K562 (cell line): ENCODE data around the gene MPHOSPH9.

Experiments used
- EP300 ChIP-seq: IDR thresholded peaks from 2 replicates; pipeline ENCODE4 v1.6.1; 2012; ENCODE audit warnings: low read length, improper control_type of control experiment
- EZH2 ChIP-seq: IDR thresholded peaks from 2 replicates; pipeline ENCODE4 v1.6.1; 2012; ENCODE audit warnings: low read depth, mild to moderate bottlenecking, inconsistent platforms, low read length, borderline replicate concordance
- KLF13 ChIP-seq: fragments of 450-650 bp; IDR thresholded peaks from 2 replicates; pipeline ENCODE4 v1.6.1; 2016; ENCODE audit warnings: missing genetic modification characterization, low read depth, mild to moderate bottlenecking, missing compliant biosample characterization, moderate library complexity, borderline replicate concordance
- SMARCA4 ChIP-seq: fragments of 450-650 bp; IDR thresholded peaks from 2 replicates; pipeline ENCODE4 v1.6.1; 2016
- SP2 ChIP-seq: IDR thresholded peaks from 2 replicates; pipeline ENCODE4 v1.6.1; 2011; ENCODE audit warnings: mild to moderate bottlenecking, low read depth, low read length, moderate library complexity; ENCODE audit not compliant: poor library complexity, severe bottlenecking; ENCODE audit errors: extremely low read depth
- TF ChIP-seq, protein P1 (sequence below), 3 experiments: IDR thresholded peaks in 2 of 3; conservative IDR thresholded peaks in 1 of 3; 2 replicates each; pipeline ENCODE4 v1.5.1; 2011 to 2012; ENCODE audit warnings: low read length in 3 of 3, mild to moderate bottlenecking in 3 of 3, control low read depth in 2 of 3, improper control_type of control experiment in 1 of 3, inconsistent platforms in 1 of 3, low read depth in 1 of 3, mixed read lengths in 1 of 3, moderate library complexity in 1 of 3; ENCODE audit not compliant: insufficient read depth in 2 of 3
- TF ChIP-seq, protein P2 (sequence below): sonication (generic); formaldehyde crosslinking; IDR thresholded peaks from 2 replicates; pipeline ENCODE4 v1.8.1; 2023; ENCODE audit warnings: mild to moderate bottlenecking, missing genetic modification reagents
- TF ChIP-seq, protein P3 (sequence below): fragments of 250-450 bp; sonication (Bioruptor Pico); IDR thresholded peaks from 2 replicates; pipeline ENCODE4 v1.9.0; 2021; ENCODE audit warnings: mild to moderate bottlenecking
- TF ChIP-seq, protein P4 (sequence below), 2 experiments: IDR thresholded peaks; 2 replicates each; pipeline ENCODE4 v1.6.1; 2012; ENCODE audit warnings: improper control_type of control experiment in 2 of 2, low read depth in 2 of 2, low read length in 2 of 2, borderline replicate concordance in 1 of 2

DNA sequence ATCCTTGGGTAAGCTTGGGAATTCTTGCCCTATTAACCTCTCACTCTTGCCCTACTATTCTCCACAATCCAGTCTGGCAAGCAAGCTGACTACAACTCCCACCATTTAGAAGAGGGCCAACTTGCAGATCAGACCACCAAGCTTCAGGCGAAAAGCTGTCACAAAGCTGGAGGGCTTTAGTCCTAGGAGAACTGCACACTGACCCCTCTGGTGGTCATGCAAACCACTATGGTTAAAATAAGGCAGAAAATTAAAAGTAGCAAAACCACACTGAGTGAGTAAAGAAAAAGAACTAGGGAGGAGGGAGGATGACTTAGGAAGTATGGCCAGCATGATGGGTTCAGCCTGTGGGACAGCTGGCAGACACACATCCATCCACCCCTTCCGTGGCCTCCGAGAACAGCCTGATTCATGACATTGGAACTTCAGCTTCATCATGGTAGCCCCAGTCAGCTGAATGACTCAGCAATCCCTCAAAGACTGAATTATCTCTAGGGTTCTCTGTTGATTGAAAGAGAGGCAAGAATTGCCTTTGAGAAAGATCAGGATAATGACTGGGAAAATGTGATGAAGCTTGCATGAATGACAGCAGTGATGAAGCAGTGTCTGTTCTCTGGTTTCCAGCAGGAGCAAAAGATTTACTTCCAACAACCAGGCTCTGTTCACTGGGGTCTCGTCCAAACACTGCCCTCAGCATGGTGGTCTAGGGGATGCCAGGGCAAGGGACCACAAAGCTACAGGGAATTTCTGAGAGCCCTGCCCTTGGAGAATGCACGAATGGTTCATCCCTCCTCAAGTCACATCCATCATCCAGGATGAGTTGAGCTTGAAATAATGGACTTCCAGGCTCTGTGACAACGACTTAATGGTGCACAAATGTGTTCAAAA lies 106.4 kb downstream of the MPHOSPH9 start:
- peak; percentile 96 for TF ChIP-seq SMARCA4
- no peak for TF ChIP-seq KLF13 (tag)
- TF ChIP-seq, protein P1, sequence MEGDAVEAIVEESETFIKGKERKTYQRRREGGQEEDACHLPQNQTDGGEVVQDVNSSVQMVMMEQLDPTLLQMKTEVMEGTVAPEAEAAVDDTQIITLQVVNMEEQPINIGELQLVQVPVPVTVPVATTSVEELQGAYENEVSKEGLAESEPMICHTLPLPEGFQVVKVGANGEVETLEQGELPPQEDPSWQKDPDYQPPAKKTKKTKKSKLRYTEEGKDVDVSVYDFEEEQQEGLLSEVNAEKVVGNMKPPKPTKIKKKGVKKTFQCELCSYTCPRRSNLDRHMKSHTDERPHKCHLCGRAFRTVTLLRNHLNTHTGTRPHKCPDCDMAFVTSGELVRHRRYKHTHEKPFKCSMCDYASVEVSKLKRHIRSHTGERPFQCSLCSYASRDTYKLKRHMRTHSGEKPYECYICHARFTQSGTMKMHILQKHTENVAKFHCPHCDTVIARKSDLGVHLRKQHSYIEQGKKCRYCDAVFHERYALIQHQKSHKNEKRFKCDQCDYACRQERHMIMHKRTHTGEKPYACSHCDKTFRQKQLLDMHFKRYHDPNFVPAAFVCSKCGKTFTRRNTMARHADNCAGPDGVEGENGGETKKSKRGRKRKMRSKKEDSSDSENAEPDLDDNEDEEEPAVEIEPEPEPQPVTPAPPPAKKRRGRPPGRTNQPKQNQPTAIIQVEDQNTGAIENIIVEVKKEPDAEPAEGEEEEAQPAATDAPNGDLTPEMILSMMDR (IDR thresholded peaks at IDR 0.05 in 2 of 3, conservative IDR thresholded peaks at IDR 0.05 in 1 of 3; ENCODE audit: insufficient read depth in 2 of 3, low read depth in 1 of 3, low read length in 3 of 3), result peak; percentile 33 to 48 (median 34); a peak in 5 of 6 replicates
- no peak for TF ChIP-seq SP2
- TF ChIP-seq, protein P2, sequence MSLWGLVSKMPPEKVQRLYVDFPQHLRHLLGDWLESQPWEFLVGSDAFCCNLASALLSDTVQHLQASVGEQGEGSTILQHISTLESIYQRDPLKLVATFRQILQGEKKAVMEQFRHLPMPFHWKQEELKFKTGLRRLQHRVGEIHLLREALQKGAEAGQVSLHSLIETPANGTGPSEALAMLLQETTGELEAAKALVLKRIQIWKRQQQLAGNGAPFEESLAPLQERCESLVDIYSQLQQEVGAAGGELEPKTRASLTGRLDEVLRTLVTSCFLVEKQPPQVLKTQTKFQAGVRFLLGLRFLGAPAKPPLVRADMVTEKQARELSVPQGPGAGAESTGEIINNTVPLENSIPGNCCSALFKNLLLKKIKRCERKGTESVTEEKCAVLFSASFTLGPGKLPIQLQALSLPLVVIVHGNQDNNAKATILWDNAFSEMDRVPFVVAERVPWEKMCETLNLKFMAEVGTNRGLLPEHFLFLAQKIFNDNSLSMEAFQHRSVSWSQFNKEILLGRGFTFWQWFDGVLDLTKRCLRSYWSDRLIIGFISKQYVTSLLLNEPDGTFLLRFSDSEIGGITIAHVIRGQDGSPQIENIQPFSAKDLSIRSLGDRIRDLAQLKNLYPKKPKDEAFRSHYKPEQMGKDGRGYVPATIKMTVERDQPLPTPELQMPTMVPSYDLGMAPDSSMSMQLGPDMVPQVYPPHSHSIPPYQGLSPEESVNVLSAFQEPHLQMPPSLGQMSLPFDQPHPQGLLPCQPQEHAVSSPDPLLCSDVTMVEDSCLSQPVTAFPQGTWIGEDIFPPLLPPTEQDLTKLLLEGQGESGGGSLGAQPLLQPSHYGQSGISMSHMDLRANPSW (CRISPR knock-in tag), result no peak
- TF ChIP-seq, protein P3, sequence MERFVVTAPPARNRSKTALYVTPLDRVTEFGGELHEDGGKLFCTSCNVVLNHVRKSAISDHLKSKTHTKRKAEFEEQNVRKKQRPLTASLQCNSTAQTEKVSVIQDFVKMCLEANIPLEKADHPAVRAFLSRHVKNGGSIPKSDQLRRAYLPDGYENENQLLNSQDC, result no peak
- TF ChIP-seq, protein P4, sequence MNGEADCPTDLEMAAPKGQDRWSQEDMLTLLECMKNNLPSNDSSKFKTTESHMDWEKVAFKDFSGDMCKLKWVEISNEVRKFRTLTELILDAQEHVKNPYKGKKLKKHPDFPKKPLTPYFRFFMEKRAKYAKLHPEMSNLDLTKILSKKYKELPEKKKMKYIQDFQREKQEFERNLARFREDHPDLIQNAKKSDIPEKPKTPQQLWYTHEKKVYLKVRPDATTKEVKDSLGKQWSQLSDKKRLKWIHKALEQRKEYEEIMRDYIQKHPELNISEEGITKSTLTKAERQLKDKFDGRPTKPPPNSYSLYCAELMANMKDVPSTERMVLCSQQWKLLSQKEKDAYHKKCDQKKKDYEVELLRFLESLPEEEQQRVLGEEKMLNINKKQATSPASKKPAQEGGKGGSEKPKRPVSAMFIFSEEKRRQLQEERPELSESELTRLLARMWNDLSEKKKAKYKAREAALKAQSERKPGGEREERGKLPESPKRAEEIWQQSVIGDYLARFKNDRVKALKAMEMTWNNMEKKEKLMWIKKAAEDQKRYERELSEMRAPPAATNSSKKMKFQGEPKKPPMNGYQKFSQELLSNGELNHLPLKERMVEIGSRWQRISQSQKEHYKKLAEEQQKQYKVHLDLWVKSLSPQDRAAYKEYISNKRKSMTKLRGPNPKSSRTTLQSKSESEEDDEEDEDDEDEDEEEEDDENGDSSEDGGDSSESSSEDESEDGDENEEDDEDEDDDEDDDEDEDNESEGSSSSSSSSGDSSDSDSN (IDR thresholded peaks at IDR 0.05; ENCODE audit: borderline replicate concordance in 1 of 2, low read depth in 2 of 2, low read length in 2 of 2), result peak; percentile 97 to 99
- TF ChIP-seq EZH2, result no peak
- TF ChIP-seq EP300, result peak; percentile 73
